K562 (cell line): Measurements from ENCODE around the gene UBE3D.

ENCODE experiments used
- CBX2 ChIP-seq: fragments of 200-600 bp; sonication (generic); IDR thresholded peaks from one replicate; pipeline ENCODE4 v1.6.1; 2012; ENCODE audit warnings: mild to moderate bottlenecking, low read length, inconsistent platforms; ENCODE audit not compliant: insufficient read depth, poor library complexity, severe bottlenecking
- EP300 ChIP-seq: IDR thresholded peaks from 2 replicates; pipeline ENCODE4 v1.6.1; 2012; ENCODE audit warnings: low read length, improper control_type of control experiment
- FOXP1 ChIP-seq: sonication (generic); formaldehyde crosslinking; IDR thresholded peaks from 2 replicates; pipeline ENCODE4 v1.8.0; 2022; ENCODE audit warnings: mild to moderate bottlenecking, missing genetic modification reagents
- NFIC ChIP-seq: fragments of 450-650 bp; IDR thresholded peaks from 2 replicates; pipeline ENCODE4 v1.6.1; 2017; ENCODE audit warnings: mild to moderate bottlenecking, inconsistent platforms
- POLR2A ChIP-seq: fragments of 450-650 bp; conservative IDR thresholded peaks from 2 replicates; pipeline ENCODE4 v1.6.1; 2016
- SMAD4 ChIP-seq: fragments of 250-450 bp; sonication (Bioruptor Pico); conservative IDR thresholded peaks from 2 replicates; pipeline ENCODE4 v1.8.0; 2021; ENCODE audit warnings: inconsistent platforms, mild to moderate bottlenecking, moderate library complexity

DNA sequence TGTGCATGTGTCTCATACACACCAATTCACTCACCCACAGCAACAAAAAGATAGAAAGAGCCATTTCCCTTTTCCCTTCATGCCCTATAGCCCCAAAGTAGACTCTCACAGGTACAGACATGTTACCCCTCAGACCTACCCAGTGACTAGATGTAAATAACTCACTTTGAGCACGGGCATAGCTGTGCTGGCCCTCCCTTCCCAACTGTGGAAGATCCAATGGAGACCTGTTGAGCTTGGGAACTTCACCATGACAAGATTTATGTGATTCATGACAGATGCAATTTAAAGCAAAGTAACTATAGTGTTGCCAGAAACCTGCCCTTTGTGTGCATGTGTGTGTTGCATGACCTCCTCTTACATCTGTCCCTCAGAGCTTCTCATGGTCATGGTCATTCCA lies 175.4 kb downstream of the UBE3D start:
- TF ChIP-seq EP300 (no peak), FOXP1 (CRISPR knock-in tag) (no peak), SMAD4 (CRISPR knock-in tag) (no peak), POLR2A (no peak), NFIC (no peak), CBX2 (no peak)
